Measurements from ENCODE around the gene HLTF.
"Not testable (repeated sequence)": the region's sequence is repeated elsewhere in the genome, so short reads cannot be mapped to it uniquely, and the experiment has no call there.

Gene HLTF

GRCh38 chr3:148998297-148998696, 88.0 kb downstream of the HLTF start:
- H3K4me3 ChIP-seq (ENCODE audit: low read length in 2 of 2), result no peak overlapping the region
- peaks cover 32 to 39% of the 10 kb centered on the region in 2 donors for H3K36me3 ChIP-seq (ENCODE audit: control insufficient read depth in 2 of 2, insufficient read depth in 2 of 2, low read length in 2 of 2)
- no peaks in the 10 kb centered on the region for H3K9me3 ChIP-seq (ENCODE audit: control insufficient read depth in 2 of 2, low read length in 2 of 2)
- no peaks in the 10 kb centered on the region for H3K4me1 ChIP-seq (ENCODE audit: control insufficient read depth in 2 of 2, insufficient read depth in 2 of 2, low read length in 2 of 2)
- no peak overlapping the region for H3K27ac ChIP-seq (ENCODE audit: low read depth in 2 of 2, low read length in 2 of 2)
- no peak overlapping the region for H3K9ac ChIP-seq (ENCODE audit: low read depth in 1 of 2, low read length in 2 of 2)
- H3K27me3 ChIP-seq (ENCODE audit: control insufficient read depth in 2 of 2, insufficient read depth in 2 of 2, low read length in 2 of 2), result no peaks in the 10 kb centered on the region

GRCh38 chr3:148997623-148998022, 88.7 kb downstream of the HLTF start:
- Histone ChIP-seq H3K27ac (ENCODE audit: low read depth in 2 of 2, low read length in 2 of 2) (no peak overlapping the region), H3K4me3 (ENCODE audit: low read length in 2 of 2) (no peak overlapping the region), H3K9me3 (ENCODE audit: control insufficient read depth in 2 of 2, low read length in 2 of 2) (no peaks in the 10 kb centered on the region), H3K4me1 (ENCODE audit: control insufficient read depth in 2 of 2, insufficient read depth in 2 of 2, low read length in 2 of 2) (peaks cover 3 to 4% of the 10 kb centered on the region in 2 donors), H3K9ac (ENCODE audit: low read depth in 1 of 2, low read length in 2 of 2) (no peak overlapping the region), H3K36me3 (ENCODE audit: control insufficient read depth in 2 of 2, insufficient read depth in 2 of 2, low read length in 2 of 2) (peaks cover 32 to 39% of the 10 kb centered on the region in 2 donors), H3K27me3 (ENCODE audit: control insufficient read depth in 2 of 2, insufficient read depth in 2 of 2, low read length in 2 of 2) (no peaks in the 10 kb centered on the region)

- Histone ChIP-seq H3K36me3 (ENCODE audit: control insufficient read depth in 2 of 2, insufficient read depth in 2 of 2, low read length in 2 of 2) (peaks cover 14 to 20% of the 10 kb centered on the region in 2 donors), H3K9ac (ENCODE audit: low read depth in 1 of 2, low read length in 2 of 2) (peak overlapping the region in 1 of 2 donors; percentile 61), H3K4me1 (ENCODE audit: control insufficient read depth in 2 of 2, insufficient read depth in 2 of 2, low read length in 2 of 2) (peaks cover 9 to 15% of the 10 kb centered on the region in 2 donors), H3K27ac (ENCODE audit: low read depth in 2 of 2, low read length in 2 of 2) (no peak overlapping the region), H3K4me3 (ENCODE audit: low read length in 2 of 2) (peak overlapping the region; percentile 78 to 82), H3K27me3 (ENCODE audit: control insufficient read depth in 2 of 2, insufficient read depth in 2 of 2, low read length in 2 of 2) (no peaks in the 10 kb centered on the region), H3K9me3 (ENCODE audit: control insufficient read depth in 2 of 2, low read length in 2 of 2) (no peaks in the 10 kb centered on the region)
These were observed 93.6 kb downstream of the HLTF start for GRCh38 chr3:148992635-148993255.

- H3K27ac ChIP-seq (ENCODE audit: low read depth in 2 of 2, low read length in 2 of 2), result peak overlapping the region; percentile 79 to 88
- no peaks in the 10 kb centered on the region for H3K9me3 ChIP-seq (ENCODE audit: control insufficient read depth in 2 of 2, low read length in 2 of 2)
- peak overlapping the region; percentile 78 to 82 for H3K4me3 ChIP-seq (ENCODE audit: low read length in 2 of 2)
- H3K9ac ChIP-seq (ENCODE audit: low read depth in 1 of 2, low read length in 2 of 2), result peak overlapping the region; percentile 61 to 85
- peaks cover 9 to 15% of the 10 kb centered on the region in 2 donors for H3K4me1 ChIP-seq (ENCODE audit: control insufficient read depth in 2 of 2, insufficient read depth in 2 of 2, low read length in 2 of 2)
- no peaks in the 10 kb centered on the region for H3K27me3 ChIP-seq (ENCODE audit: control insufficient read depth in 2 of 2, insufficient read depth in 2 of 2, low read length in 2 of 2)
- H3K36me3 ChIP-seq (ENCODE audit: control insufficient read depth in 2 of 2, insufficient read depth in 2 of 2, low read length in 2 of 2), result peaks cover 14 to 15% of the 10 kb centered on the region in 2 donors
These were observed 94.2 kb downstream of the HLTF start for GRCh38 chr3:148992027-148992634.

- peak within 1 kb of the TSS; percentile 78 to 82 for H3K4me3 ChIP-seq (ENCODE audit: low read length in 2 of 2)
- H3K9ac ChIP-seq (ENCODE audit: low read depth in 1 of 2, low read length in 2 of 2), result peak within 1 kb of the TSS; percentile 61 to 85
- peak within 1 kb of the TSS; percentile 79 to 88 for H3K27ac ChIP-seq (ENCODE audit: low read depth in 2 of 2, low read length in 2 of 2)
- H3K4me1 ChIP-seq (ENCODE audit: control insufficient read depth in 2 of 2, insufficient read depth in 2 of 2, low read length in 2 of 2), result peaks cover 9 to 15% of the 10 kb centered on the region in 2 donors
- H3K36me3 ChIP-seq (ENCODE audit: control insufficient read depth in 2 of 2, insufficient read depth in 2 of 2, low read length in 2 of 2), result peaks cover 10 to 12% of the 10 kb centered on the region in 2 donors
- H3K27me3 ChIP-seq (ENCODE audit: control insufficient read depth in 2 of 2, insufficient read depth in 2 of 2, low read length in 2 of 2), result no peaks in the 10 kb centered on the region
- H3K9me3 ChIP-seq (ENCODE audit: control insufficient read depth in 2 of 2, low read length in 2 of 2), result no peaks in the 10 kb centered on the region
These were observed 94.9 kb downstream of the HLTF start, which contains the start of gene GYG1 for GRCh38 chr3:148991219-148992026. Gene GYG1 (plus strand): TSS chr3:148991540. CDS start chr3:148991641, 101 bp downstream.

- no peak overlapping the region for H3K27ac ChIP-seq (ENCODE audit: low read depth in 2 of 2, low read length in 2 of 2)
- H3K27me3 ChIP-seq (ENCODE audit: control insufficient read depth in 2 of 2, insufficient read depth in 2 of 2, low read length in 2 of 2), result no peaks in the 10 kb centered on the region
- no peaks in the 10 kb centered on the region for H3K9me3 ChIP-seq (ENCODE audit: control insufficient read depth in 2 of 2, low read length in 2 of 2)
- peaks cover under 1 to 5% of the 10 kb centered on the region in 2 donors for H3K36me3 ChIP-seq (ENCODE audit: control insufficient read depth in 2 of 2, insufficient read depth in 2 of 2, low read length in 2 of 2)
- H3K4me3 ChIP-seq (ENCODE audit: low read length in 2 of 2), result no peak overlapping the region
- H3K9ac ChIP-seq (ENCODE audit: low read depth in 1 of 2, low read length in 2 of 2), result no peak overlapping the region
- peaks cover 9 to 15% of the 10 kb centered on the region in 2 donors for H3K4me1 ChIP-seq (ENCODE audit: control insufficient read depth in 2 of 2, insufficient read depth in 2 of 2, low read length in 2 of 2)
These were observed 96.1 kb downstream of the HLTF start for GRCh38 chr3:148990236-148990635.

GRCh38 chr3:148987551-148987950, 98.8 kb downstream of the HLTF start:
- H3K27me3 ChIP-seq (ENCODE audit: control insufficient read depth in 2 of 2, insufficient read depth in 2 of 2, low read length in 2 of 2); H3K4me3 ChIP-seq (ENCODE audit: low read length in 2 of 2); H3K36me3 ChIP-seq (ENCODE audit: control insufficient read depth in 2 of 2, insufficient read depth in 2 of 2, low read length in 2 of 2); H3K9ac ChIP-seq (ENCODE audit: low read depth in 1 of 2, low read length in 2 of 2); H3K27ac ChIP-seq (ENCODE audit: low read depth in 2 of 2, low read length in 2 of 2); H3K9me3 ChIP-seq (ENCODE audit: control insufficient read depth in 2 of 2, low read length in 2 of 2): not testable (repeated sequence)
- H3K4me1 ChIP-seq (ENCODE audit: control insufficient read depth in 2 of 2, insufficient read depth in 2 of 2, low read length in 2 of 2), result peaks cover 4 to 11% of the 10 kb centered on the region in 2 donors

- Histone ChIP-seq H3K9ac (ENCODE audit: low read depth in 1 of 2, low read length in 2 of 2) (no peak overlapping the region), H3K4me1 (ENCODE audit: control insufficient read depth in 2 of 2, insufficient read depth in 2 of 2, low read length in 2 of 2) (no peaks in the 10 kb centered on the region), H3K27ac (ENCODE audit: low read depth in 2 of 2, low read length in 2 of 2) (no peak overlapping the region), H3K9me3 (ENCODE audit: control insufficient read depth in 2 of 2, low read length in 2 of 2) (no peaks in the 10 kb centered on the region), H3K4me3 (ENCODE audit: low read length in 2 of 2) (no peak overlapping the region), H3K36me3 (ENCODE audit: control insufficient read depth in 2 of 2, insufficient read depth in 2 of 2, low read length in 2 of 2) (no peaks in the 10 kb centered on the region), H3K27me3 (ENCODE audit: control insufficient read depth in 2 of 2, insufficient read depth in 2 of 2, low read length in 2 of 2) (peaks cover 0 to 2% of the 10 kb centered on the region in 2 donors)
These were observed 105.1 kb downstream of the HLTF start for GRCh38 chr3:148981273-148981672.

Data from mucosa of rectum (tissue), 2 donors.